ENCODE results near the gene PCSK1N.
"Not testable (repeated sequence)": the region's sequence is repeated elsewhere in the genome, so short reads cannot be mapped to it uniquely, and the experiment has no call there.

PCSK1N gene

DNA sequence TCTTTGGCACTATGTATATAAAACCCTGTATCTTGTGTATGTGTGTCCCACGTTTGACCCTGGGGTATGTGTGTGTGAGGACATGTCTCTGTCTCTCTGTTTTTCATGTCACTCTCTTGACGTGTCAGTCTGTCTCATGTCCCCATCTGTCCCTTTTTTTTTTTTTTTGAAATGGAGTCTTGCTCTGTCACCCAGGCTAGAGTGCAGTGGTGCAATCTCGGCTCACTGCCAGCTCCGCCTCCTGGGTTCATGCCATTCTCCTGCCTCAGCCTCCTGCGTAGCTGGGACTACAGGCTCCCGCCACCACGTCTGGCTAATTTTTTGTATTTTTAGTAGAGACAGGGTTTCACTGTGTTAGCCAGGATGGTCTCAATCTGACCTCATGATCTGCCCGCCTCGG lies 16.0 kb downstream of the PCSK1N start:
- DNase-seq, result not testable (repeated sequence)

DNA sequence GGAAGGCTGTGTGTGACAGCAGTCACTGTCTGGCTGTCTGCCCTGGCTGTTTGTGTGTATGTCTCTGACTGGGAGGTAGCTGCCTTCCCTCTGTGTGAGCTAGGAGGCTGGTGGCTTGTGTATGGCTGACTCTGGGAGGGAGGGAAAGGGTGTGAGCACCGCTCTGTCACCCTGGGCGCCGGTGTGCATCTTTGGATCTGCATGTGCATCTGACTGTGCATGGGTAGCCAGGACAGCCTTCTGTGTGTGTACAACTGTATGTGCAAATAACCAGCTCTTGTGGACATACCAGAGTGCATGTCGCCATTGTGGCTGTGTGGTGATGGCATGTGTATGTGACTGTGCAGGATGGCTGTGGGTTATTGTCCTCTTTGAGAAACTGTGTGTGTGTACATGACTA lies 16.5 kb downstream of the PCSK1N start:
- DNase-seq, result no peak

DNA sequence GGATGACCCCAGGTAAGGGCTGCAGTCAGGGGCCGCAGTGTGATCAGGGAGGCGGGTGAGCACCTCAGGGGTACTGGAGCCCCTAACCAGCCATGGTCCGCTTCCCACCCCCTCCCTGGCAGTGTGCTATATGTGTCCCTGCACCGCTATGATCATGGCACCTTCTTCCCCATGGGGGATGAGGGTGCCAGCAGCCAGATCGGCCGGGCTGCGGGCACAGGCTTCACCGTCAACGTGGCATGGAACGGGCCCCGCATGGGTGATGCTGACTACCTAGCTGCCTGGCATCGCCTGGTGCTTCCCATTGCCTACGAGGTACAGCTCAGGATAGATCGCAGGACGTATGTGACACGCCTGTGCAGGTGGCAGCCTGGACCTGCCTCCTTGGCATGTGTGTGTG lies 17.3 kb downstream of the PCSK1N start:
- no peak for DNase-seq

DNA sequence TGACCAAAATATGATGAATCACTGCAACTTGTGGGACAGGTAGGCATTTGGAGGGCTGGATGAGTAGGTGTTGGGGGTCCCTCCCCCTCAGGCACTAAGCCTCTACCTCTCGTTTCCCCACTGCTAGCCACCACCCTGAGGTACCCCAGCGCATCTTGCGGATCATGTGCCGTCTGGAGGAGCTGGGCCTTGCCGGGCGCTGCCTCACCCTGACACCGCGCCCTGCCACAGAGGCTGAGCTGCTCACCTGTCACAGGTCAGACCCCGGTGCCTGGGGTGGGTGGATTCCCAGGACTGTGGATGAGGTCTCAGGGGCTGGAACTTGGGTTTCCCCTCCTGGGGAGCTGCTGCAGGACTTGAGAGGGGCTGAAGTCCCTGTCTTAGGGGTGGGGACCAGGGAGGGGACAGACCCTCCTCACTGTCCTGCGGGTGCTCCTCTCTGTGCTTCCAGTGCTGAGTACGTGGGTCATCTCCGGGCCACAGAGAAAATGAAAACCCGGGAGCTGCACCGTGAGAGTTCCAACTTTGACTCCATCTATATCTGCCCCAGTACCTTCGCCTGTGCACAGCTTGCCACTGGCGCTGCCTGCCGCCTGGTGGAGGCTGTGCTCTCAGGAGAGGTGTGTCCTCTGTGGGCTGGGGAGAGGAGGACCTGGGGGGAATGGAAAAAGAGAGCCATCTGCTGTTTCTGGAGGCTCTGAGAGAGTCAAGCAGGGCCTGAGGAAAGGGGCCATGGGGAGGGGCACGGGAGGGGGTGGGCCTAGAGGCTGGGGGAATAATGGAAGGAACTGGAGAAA lies 19.2 kb downstream of the PCSK1N start:
- DNase-seq, result no peak

DNA sequence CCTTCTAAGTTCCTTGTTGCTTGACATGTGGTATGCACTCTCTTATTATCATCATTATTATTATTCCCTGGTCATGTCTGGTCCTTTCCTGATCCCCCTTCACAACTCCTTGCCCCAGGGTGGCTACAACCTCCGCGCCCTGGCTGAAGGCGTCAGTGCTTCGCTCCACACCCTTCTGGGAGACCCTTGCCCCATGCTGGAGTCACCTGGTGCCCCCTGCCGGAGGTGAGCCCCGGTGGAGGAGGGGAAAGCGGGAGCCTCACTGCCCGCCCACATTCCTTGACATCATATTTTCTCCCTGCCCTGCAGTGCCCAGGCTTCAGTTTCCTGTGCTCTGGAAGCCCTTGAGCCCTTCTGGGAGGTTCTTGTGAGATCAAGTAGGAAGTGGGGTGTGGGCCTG lies 20.1 kb downstream of the PCSK1N start:
- no peak for DNase-seq

DNA sequence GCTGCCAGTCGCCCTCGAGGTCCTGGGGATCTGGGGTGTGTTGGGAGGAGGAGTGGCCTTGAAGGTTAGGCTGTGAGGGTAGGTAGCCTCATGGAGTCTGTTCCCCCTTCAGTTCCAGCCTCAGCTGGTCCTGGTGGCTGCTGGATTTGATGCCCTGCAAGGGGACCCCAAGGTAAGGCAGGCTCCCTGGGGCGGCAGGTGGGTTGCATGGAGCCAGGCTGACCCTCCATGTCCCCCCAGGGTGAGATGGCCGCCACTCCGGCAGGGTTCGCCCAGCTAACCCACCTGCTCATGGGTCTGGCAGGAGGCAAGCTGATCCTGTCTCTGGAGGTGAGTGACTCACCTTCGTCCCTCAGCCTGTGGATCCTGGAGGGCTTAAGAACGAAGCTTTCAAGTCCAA lies 20.7 kb downstream of the PCSK1N start:
- no peak for DNase-seq

DNA sequence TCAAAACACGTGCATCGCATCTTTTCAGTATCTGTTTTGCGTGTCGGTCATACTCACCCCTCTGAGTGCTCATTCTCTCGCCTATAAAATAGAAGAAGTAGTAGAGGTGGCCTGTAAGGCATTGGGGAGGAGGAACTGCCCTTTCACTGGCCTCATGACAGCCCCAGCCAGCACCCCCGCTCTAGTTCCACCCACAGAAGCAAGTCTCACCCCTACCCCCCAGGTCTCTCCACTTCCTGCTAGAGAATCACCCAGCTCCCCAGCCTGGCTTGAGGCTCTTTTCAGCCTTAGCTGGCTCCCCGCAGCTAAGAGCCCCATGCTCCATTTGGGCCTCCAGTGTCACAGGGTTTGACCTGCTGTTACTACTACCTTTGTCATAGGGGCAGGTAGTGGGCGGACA lies 21.8 kb downstream of the PCSK1N start:
- no peak for DNase-seq

DNA sequence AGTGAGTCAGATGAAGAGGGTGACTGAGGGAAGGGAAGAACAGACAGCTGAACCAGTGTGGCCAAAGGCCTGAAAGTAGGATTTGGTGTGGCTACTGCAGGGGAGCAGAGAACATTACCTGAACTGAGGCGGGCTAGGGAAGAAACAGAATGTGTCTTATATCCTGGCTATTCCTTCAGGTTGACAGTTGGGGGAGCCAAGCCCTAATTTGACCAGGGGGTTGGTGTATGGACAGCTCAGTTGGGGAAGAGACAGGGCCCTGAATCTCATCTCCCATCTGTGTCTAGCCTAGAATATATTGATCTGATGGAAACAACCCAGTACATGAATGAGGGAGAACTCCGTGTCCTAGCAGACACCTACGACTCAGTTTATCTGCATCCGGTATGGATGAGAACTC lies 29.3 kb downstream of the PCSK1N start:
- DNase-seq, result no peak

DNA sequence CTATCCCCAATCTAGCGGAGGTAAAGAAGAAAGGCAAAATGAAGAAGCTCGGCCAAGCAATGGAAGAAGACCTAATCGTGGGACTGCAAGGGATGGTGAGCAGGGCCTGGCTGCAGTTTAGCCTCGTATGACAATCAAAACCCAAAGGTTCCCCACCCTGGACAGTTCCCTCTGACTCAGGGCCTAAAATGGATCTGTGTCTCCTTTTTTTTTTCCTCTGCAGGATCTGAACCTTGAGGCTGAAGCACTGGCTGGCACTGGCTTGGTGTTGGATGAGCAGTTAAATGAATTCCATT lies 32.6 kb downstream of the PCSK1N start:
- no peak for DNase-seq

DNA sequence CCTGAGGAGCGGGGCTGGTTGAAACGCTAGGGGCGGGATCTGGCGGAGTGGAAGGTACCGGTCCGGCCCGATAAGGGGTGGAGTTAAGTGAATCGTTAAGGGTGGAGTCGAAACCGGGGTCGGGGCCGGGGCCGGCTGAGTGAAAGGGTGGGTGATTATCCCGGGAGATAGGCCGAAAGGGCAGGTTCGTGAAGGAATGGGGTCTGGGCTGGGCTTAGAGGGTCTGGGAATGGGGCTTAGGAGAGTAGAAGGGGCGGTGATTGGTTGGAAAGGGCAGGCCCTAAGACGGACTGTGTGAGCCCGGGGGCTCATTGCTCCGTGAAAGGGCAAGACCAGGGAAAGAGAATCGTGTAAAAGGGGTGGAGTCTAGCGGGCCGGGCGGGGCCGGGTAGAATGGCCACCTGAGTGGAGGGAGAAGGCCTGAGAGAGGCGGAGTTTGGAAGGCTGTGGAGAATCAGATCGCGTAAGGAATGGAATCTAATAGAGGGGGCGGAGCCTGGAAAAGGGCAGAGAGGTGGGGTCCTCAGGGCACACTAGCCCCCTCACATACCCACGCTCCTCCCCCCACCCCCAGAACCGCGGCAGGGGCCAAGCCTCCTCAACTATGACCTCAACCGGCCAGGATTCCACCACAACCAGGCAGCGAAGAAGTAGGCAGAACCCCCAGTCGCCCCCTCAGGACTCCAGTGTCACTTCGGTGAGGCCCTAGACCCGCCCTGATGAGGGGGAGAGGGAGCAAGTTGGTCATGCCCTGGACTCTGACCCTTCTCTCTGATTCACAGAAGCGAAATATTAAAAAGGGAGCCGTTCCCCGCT lies 33.1 kb downstream of the PCSK1N start:
- peak; percentile 81 for DNase-seq

DNA sequence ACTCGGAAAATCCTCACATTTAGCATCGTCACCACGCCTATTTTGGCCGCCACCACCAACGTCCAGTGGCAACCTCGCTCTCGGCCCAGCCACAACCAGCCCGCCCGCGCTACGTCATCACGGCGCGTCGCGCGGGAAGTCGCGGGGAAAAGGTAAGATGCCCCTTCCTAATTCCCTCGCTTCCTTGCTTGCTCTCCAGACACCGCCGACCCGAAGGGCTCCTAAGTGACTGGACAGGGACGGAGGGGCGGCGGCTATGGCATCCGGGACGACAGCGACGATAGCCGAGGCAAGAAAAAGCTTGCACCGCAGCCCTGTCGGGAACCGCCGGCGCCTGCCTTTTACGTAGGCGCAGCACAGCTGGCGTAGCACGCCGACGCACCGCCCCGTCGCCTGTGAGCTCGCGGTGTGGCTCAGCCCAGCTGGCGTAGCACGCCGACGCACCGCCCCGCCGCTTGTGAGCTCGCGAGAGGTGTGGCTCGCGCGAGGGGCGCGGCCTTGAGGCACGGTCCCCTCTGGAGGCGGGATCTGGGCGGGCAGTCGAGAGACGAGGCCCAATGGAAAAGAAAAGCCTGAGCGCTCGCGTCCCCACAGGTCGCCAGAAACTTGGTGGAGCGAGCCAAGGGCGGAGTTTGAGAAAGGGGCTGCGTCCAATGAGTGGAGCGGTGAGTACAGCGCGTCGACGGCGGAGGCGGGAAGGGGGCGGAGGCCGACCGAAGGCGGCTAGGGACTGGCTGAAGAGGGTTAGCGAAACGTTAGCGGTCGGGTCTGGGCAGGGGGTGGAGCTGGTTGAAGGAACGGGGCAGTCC lies 33.9 kb downstream of the PCSK1N start, which contains the start of gene HDAC6:
Gene HDAC6 (plus strand): TSS at position 788 of the 809 bp plus-strand sequence. CDS start 626 bp downstream, outside the sequence.
- DNase-seq, result peak; percentile 99

DNA sequence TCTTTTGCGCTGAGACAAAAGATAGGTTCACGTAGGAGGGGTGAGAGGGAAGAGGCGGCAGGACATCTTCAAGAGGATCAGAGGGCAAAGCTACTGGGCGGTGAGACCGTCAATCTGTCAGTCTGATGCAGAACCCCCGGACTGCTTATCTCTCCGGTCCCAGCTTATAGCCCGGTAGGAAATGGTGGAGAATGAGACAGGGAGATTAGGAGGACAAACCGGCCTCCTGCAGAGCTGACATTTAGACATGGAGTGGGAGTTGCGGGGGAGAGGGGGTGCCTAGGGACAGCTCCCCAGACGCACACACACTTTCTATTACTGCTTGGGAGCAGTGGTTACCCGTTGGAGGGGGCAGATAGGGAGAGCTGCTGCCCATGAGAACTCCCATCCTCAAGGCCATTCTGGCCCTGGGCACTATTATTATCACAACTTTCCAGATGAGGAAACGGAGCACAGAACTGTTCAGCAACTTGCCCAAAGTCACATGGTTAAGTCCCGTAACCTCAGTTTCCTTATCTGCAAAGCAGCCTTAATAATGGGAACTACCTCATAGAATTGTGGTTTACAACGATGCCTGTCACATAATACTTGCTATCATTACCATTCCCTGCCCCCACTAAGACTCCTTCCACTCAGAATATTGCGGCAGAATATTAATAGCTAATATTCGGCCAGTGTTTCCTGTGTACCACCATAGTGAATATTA lies 34.7 kb downstream of the PCSK1N start:
- no peak for DNase-seq

DNA sequence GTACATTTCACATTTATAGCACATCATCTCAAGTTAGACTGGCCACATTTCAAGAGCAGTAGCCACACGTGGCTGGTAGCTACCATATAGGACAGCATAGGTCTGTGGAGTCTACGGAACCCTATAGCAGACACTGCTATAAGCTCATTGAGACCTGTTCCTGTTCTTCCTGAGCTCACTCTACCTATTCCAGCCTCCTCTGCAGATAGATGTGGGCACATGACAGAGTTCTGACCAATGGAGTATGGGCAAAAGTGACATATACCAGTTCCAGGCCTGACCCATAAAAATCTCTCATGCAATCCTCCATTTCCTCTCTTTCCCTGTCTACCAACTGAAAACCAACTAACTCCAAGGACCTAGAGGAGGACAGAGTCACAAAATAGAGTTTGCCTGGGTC lies 37.1 kb downstream of the PCSK1N start:
- DNase-seq, result no peak

DNA sequence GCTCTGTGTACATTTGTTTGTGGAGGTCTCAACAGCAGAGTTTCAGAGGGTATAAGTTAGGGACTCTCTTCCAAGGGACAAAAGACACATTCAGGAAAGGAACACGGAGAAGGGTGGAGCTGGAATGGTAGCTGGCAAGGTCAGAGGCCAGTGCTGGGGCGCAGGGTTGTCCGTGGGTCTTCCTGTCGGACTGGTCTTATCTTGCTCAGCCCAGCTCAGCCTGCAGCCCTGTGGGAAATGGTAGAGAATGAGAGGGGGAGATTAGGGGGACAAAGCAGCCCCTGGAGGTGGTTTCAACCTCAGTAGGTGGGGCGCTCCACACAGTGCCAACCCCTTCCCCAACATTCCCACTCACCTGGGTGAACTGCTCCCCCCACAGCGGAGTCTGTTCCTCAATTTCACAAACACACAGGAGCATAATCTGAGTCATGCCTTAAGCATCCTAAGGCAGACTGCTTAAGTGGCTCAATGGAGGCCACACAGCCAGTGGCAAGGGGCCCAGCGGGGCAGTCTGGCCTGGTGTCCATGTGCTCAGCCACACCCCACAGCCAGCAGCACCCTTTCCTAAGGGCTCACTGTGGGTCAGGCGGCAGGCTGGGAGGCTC lies 40.4 kb downstream of the PCSK1N start:
- peak; percentile 29 for DNase-seq

DNA sequence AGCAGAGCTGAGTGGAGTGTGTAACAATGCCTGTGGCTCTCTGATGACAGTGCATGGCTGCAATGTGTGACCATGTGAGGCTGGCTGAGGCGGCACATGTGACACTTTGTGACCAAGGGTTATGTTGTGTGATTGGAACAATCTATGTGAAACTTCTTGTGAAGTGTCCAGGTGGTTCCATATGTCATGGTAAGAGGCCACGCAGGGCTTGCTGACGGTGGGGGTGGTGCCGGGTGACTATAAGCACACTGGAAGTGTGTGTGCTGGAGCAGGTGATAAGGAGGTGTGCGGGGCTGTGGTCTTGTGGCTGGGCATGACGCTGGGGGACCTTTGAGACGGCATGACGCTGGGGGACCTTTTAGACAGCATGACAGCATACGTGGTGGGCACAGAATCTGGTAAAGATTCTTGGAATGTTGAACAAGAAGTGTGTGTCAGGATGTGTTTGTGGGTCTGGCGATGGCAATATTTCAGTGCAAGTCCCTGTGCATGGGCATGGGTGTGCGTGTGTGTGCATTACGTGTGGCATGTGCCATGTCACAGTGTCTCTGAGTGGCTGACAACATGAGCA lies 41.0 kb downstream of the PCSK1N start:
- DNase-seq, result no peak

DNA sequence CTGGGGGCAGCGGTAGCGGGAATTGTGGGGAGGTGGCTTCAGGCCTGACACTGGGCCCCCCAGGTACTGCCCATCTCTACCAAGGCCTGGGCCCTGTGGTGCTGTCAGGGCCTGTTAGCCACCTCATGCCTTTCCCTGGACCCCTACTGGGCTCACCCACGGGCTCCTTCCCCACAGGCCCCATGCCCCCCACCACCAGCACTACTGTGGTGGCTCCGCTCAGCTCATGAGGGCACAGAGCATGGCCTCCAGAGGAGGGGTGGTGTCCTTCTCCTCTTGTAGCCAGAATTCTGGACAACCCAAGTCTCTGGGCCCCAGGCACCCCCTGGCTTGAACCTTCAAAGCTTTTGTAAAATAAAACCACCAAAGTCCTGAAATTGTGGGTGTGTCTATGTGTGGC lies 41.5 kb downstream of the PCSK1N start:
- DNase-seq, result no peak

DNA sequence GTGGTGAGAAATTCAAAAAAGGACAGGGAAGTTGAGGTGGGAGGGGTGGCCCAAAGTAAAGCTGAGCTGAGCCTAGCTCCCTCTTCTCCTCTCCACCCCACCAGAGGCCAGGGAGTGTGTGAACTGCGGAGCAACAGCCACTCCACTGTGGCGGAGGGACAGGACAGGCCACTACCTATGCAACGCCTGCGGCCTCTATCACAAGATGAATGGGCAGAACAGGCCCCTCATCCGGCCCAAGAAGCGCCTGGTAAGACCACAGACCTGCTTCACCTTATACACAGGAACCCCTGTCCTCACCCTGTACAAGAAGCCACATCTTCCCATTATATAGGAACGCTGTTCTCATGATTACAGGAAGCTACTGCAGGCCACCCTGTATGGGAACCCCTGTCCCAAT lies 43.2 kb downstream of the PCSK1N start:
- DNase-seq, result no peak

DNA sequence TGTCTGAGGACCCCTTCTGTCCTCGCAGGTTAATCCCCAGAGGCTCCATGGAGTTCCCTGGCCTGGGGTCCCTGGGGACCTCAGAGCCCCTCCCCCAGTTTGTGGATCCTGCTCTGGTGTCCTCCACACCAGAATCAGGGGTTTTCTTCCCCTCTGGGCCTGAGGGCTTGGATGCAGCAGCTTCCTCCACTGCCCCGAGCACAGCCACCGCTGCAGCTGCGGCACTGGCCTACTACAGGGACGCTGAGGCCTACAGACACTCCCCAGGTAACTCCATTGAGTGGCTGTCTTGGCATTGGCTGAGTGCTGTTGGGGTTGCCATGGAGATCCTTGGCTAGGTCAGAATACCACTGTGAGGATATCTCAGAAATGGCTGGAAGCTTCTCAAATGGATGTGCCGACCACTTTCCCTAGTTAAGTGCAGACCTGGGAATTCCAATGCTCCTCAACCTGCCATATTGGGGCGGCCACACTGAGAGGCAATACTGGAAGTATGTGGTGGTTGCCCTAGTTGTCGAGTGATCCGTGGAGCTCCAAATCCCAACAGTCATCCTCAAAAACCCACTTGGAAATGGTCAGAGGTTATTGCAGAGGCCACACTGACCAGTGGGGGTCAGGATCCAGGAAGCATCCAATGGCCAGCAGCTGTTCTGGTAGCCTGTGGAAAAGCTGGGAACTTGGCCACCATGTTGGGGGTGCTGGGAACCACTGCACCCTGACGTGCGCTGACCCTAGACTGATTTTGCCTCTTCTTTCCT lies 44.2 kb downstream of the PCSK1N start:
- no peak for DNase-seq

DNA sequence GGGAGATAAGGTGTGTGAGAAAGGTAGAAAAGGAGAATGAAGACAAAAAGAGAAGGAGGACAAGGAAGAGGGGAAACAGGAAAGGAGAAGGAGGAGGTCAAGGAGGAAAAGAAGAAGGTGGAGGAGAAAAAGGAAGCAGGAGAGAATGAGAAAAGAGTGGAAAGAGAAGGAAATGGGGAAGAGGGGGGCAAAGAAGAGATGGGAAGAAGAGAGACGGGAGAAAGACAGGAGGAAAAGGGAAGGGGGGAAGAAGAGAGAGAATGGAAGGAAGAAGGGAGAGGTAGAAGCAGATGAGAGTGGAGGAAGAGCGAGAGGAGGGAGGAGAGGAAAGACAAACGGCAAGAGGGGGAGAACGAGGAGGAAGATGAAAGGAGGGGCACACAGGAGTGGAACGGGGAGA lies 44.9 kb downstream of the PCSK1N start:
- DNase-seq, result no peak

DNA sequence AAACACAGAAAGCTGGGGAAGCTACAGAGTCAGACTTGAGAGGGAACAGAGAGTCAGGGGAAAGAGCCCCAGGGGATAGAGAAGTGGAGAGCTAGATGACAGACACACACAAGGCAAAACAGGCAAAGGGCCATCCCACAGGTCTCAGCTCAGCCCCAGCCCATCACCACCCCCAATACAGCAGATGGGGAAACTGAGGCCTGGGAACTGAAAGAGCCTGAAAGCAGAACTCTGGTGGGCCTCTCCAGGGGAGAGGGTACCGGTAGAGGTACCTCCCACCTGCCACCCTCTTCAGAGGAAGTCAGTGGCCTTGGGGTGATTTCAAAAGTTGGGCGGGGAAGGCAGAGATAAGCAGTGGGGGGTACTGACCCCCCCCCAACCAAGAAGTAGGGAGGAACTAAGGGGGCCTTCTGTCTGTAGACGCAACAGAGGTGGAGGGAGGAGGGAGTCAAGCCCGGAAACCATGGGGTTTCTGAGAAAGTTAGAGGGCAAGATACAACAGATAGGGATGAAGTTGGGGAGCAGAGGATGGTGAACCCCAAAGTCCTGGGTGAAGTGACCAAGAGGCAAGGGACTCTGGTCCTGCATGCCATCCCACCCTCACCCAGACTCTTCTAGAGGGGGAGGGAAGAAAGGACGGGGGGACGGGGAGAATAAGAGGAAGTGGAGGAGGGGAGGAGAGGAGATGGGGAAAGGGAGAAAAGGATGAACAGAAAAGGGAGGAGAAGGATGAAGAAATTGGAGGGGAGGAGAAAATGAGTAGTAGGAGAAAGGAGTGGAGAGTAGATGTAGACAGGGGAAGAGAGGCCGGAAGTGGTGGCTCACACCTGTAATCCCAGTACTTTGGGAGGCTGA lies 45.8 kb downstream of the PCSK1N start:
- no peak for DNase-seq

All from fibroblast of skin of scalp (primary cell).